ENCODE data around the gene SEPTIN7.
A peak's percentile ranks its signal among the peaks of the same experiment; 100 is the strongest.
"Not testable (repeated sequence)": the region's sequence is repeated elsewhere in the genome, so short reads cannot be mapped to it uniquely, and the experiment has no call there.

Gene SEPTIN7

DNA sequence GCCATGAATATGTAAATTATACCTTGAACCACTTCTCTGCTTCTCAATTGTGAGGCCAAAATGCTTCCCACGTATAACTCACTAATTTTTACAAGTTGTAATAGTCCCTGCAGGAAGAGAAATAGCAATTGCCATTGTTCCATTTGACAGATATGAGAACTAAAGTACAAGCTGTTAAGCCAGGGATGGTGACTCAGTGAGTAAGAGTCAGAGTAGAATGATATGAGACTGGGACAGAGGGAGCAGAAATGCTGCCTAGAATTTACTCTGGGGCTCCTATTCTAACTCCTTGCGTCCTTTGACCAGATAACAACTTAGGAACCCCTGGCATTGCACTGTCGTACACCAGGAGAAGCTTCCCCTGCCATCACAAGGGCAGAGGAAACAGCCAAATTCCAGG is 45.1 kb upstream of the SEPTIN7 start:
- H2BK12ac ChIP-seq (ENCODE audit: low read length), result peak overlapping the region; percentile 98
- H4K12ac ChIP-seq (ENCODE audit: low read depth, low read length), result no peak overlapping the region
- H3K4me2 ChIP-seq (ENCODE audit: low read length), result no peak overlapping the region
- no peak overlapping the region for H3K18ac ChIP-seq (ENCODE audit: low read length)
- H3K9ac ChIP-seq (ENCODE audit: low read length), result no peak overlapping the region
- no peak overlapping the region for H4K8ac ChIP-seq (ENCODE audit: low read depth, low read length)
- H2AK5ac ChIP-seq (ENCODE audit: low read length), result peak overlapping the region; percentile 77
- no peak overlapping the region for H3K4ac ChIP-seq (ENCODE audit: low read depth, low read length)
- WGBS (ENCODE audit: extremely low coverage, insufficient coverage, insufficient read length), result no CpG with 5 or more reads among the region's 3 CpGs
- H3K14ac ChIP-seq (ENCODE audit: low read length), result peak overlapping the region; percentile 78
- peaks cover 9 to 17% of the 10 kb centered on the region in 2 experiments for H3K4me1 ChIP-seq (ENCODE audit: control insufficient read depth in 1 of 2, insufficient read depth in 2 of 2, low read length in 2 of 2)
- no peak overlapping the region for H3K23ac ChIP-seq (ENCODE audit: low read length)
- no peak overlapping the region for H2BK5ac ChIP-seq (ENCODE audit: low read depth, low read length, poor library complexity)
- H3K79me2 ChIP-seq (ENCODE audit: control insufficient read depth, insufficient read depth, low read length, poor library complexity), result no peaks in the 10 kb centered on the region
- no peak overlapping the region for H3K27ac ChIP-seq (ENCODE audit: low read depth, low read length)
- no peaks in the 10 kb centered on the region for H3K9me3 ChIP-seq (ENCODE audit: insufficient read depth, low read depth, low read length)
- DNase-seq, result no peak
- H2AFZ ChIP-seq (ENCODE audit: insufficient read depth, low read length, poor library complexity), result no peak overlapping the region
- H3K27me3 ChIP-seq (ENCODE audit: insufficient read depth, low read length), result no peaks in the 10 kb centered on the region
- H4K91ac ChIP-seq (ENCODE audit: low read depth, low read length), result peak overlapping the region; percentile 39
- no peak overlapping the region for H2BK120ac ChIP-seq (ENCODE audit: insufficient read depth, low read length, poor library complexity)
- H3K79me1 ChIP-seq (ENCODE audit: low read length), result peaks cover 7% of the 10 kb centered on the region
- no peaks in the 10 kb centered on the region for H3K36me3 ChIP-seq (ENCODE audit: control insufficient read depth in 1 of 2, insufficient read depth in 2 of 2, low read length in 2 of 2)
- H3K4me3 ChIP-seq (ENCODE audit: low read depth, low read length), result no peak overlapping the region

DNA sequence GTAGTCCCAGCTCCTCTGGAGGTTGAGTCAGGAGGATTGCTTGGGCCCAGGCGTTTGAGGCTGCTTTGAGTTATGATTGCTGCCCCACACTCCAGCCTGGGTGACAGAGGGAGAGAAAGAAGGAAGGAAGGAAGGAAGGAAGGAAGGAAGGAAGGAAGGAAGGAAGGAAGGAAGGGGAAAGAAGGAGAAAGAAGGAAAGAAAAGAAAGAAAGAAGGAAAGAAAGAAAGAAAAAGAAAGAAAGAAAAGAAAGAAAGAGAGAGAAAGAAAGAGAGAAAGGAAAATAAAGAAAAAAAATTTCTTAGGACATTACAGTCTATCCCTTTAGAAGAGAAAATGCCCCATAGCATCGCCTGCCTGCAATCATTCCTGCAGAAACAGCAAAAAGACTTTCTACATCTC is 44.4 kb upstream of the SEPTIN7 start:
- H3K79me1 ChIP-seq (ENCODE audit: low read length); H3K9me3 ChIP-seq (ENCODE audit: insufficient read depth, low read depth, low read length); H3K9ac ChIP-seq (ENCODE audit: low read length); H3K36me3 ChIP-seq (ENCODE audit: control insufficient read depth in 1 of 2, insufficient read depth in 2 of 2, low read length in 2 of 2); H3K27ac ChIP-seq (ENCODE audit: low read depth, low read length); H4K8ac ChIP-seq (ENCODE audit: low read depth, low read length); H3K23ac ChIP-seq (ENCODE audit: low read length); H4K12ac ChIP-seq (ENCODE audit: low read depth, low read length); H3K79me2 ChIP-seq (ENCODE audit: control insufficient read depth, insufficient read depth, low read length, poor library complexity); H3K4me2 ChIP-seq (ENCODE audit: low read length); H3K14ac ChIP-seq (ENCODE audit: low read length); H3K4me3 ChIP-seq (ENCODE audit: low read depth, low read length); H2BK5ac ChIP-seq (ENCODE audit: low read depth, low read length, poor library complexity); H2AK5ac ChIP-seq (ENCODE audit: low read length); H3K27me3 ChIP-seq (ENCODE audit: insufficient read depth, low read length); H3K18ac ChIP-seq (ENCODE audit: low read length); DNase-seq; H2BK120ac ChIP-seq (ENCODE audit: insufficient read depth, low read length, poor library complexity); H2AFZ ChIP-seq (ENCODE audit: insufficient read depth, low read length, poor library complexity); H3K4ac ChIP-seq (ENCODE audit: low read depth, low read length): not testable (repeated sequence)
- Histone ChIP-seq H3K4me1 (ENCODE audit: control insufficient read depth in 1 of 2, insufficient read depth in 2 of 2, low read length in 2 of 2) (peaks cover 9 to 17% of the 10 kb centered on the region in 2 experiments), H2BK12ac (ENCODE audit: low read length) (peak overlapping the region; percentile 68), H4K91ac (ENCODE audit: low read depth, low read length) (peak overlapping the region; percentile 16)
- WGBS (ENCODE audit: extremely low coverage, insufficient coverage, insufficient read length), result no CpG with 5 or more reads among the region's 2 CpGs

DNA sequence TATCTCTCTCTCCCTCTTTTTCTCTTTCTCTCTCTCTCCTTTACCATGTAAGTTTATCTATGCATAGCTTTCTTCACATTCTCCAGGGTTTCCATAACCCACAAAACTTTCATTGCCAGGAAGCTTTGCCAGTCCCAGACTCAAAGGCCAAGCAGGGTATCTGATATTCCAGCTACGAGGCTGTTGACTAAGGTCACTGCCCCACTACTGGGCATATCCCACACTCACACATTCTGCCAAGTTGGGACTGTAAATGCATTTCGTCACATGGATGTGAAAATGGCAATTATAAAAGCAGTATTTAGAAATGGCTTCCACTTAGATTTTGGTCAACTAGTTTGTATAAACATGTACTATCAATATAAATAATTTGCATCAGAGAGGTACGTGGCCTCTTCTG is 43.3 kb upstream of the SEPTIN7 start:
- Histone ChIP-seq H2AK5ac (ENCODE audit: low read length) (no peak overlapping the region), H3K79me2 (ENCODE audit: control insufficient read depth, insufficient read depth, low read length, poor library complexity) (no peaks in the 10 kb centered on the region), H4K91ac (ENCODE audit: low read depth, low read length) (peak overlapping the region; percentile 74), H3K4me2 (ENCODE audit: low read length) (no peak overlapping the region), H3K4me3 (ENCODE audit: low read depth, low read length) (no peak overlapping the region), H3K36me3 (ENCODE audit: control insufficient read depth in 1 of 2, insufficient read depth in 2 of 2, low read length in 2 of 2) (no peaks in the 10 kb centered on the region), H4K8ac (ENCODE audit: low read depth, low read length) (no peak overlapping the region), H3K18ac (ENCODE audit: low read length) (no peak overlapping the region), H3K27ac (ENCODE audit: low read depth, low read length) (no peak overlapping the region), H3K9me3 (ENCODE audit: insufficient read depth, low read depth, low read length) (no peaks in the 10 kb centered on the region), H2AFZ (ENCODE audit: insufficient read depth, low read length, poor library complexity) (no peak overlapping the region), H4K12ac (ENCODE audit: low read depth, low read length) (no peak overlapping the region), H3K14ac (ENCODE audit: low read length) (no peak overlapping the region), H3K23ac (ENCODE audit: low read length) (no peak overlapping the region), H3K9ac (ENCODE audit: low read length) (no peak overlapping the region), H2BK12ac (ENCODE audit: low read length) (peak overlapping the region; percentile 88), H3K27me3 (ENCODE audit: insufficient read depth, low read length) (no peaks in the 10 kb centered on the region), H3K79me1 (ENCODE audit: low read length) (peaks cover 7% of the 10 kb centered on the region), H3K4ac (ENCODE audit: low read depth, low read length) (no peak overlapping the region), H3K4me1 (ENCODE audit: control insufficient read depth in 1 of 2, insufficient read depth in 2 of 2, low read length in 2 of 2) (peaks cover 9 to 14% of the 10 kb centered on the region in 2 experiments), H2BK120ac (ENCODE audit: insufficient read depth, low read length, poor library complexity) (no peak overlapping the region), H2BK5ac (ENCODE audit: low read depth, low read length, poor library complexity) (no peak overlapping the region)
- WGBS (ENCODE audit: extremely low coverage, insufficient coverage, insufficient read length), result no CpG with 5 or more reads among the region's 3 CpGs
- DNase-seq, result no peak

DNA sequence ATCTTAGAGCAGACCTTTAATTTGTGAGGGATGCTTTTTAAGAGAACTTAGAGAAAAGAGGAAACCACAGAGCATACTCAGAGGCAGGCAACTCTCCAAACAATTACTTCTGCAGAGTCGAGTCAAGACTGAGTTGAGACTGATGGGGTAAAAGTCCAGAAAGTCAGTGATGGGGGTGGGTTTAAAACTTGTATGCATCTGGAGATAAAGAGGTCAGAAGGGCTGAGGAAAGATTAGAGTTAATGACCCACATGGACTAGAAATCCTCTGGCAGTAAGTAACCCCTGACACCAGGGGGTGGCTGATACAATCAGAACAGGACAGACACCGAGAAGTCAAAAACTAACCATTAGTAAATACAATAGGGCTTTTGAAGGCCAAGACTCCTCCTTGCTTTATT is 42.4 kb upstream of the SEPTIN7 start:
- Histone ChIP-seq H3K4me2 (ENCODE audit: low read length) (no peak overlapping the region), H3K23ac (ENCODE audit: low read length) (no peak overlapping the region), H4K91ac (ENCODE audit: low read depth, low read length) (no peak overlapping the region), H3K18ac (ENCODE audit: low read length) (no peak overlapping the region), H3K79me2 (ENCODE audit: control insufficient read depth, insufficient read depth, low read length, poor library complexity) (no peaks in the 10 kb centered on the region), H3K36me3 (ENCODE audit: control insufficient read depth in 1 of 2, insufficient read depth in 2 of 2, low read length in 2 of 2) (no peaks in the 10 kb centered on the region), H3K4me1 (ENCODE audit: control insufficient read depth in 1 of 2, insufficient read depth in 2 of 2, low read length in 2 of 2) (peaks cover 9 to 14% of the 10 kb centered on the region in 2 experiments), H2AFZ (ENCODE audit: insufficient read depth, low read length, poor library complexity) (no peak overlapping the region), H2AK5ac (ENCODE audit: low read length) (no peak overlapping the region), H3K4ac (ENCODE audit: low read depth, low read length) (no peak overlapping the region), H4K12ac (ENCODE audit: low read depth, low read length) (no peak overlapping the region), H2BK5ac (ENCODE audit: low read depth, low read length, poor library complexity) (no peak overlapping the region), H3K9me3 (ENCODE audit: insufficient read depth, low read depth, low read length) (no peaks in the 10 kb centered on the region), H3K27me3 (ENCODE audit: insufficient read depth, low read length) (no peaks in the 10 kb centered on the region), H3K9ac (ENCODE audit: low read length) (no peak overlapping the region), H4K8ac (ENCODE audit: low read depth, low read length) (no peak overlapping the region), H3K4me3 (ENCODE audit: low read depth, low read length) (no peak overlapping the region), H3K79me1 (ENCODE audit: low read length) (peaks cover 7% of the 10 kb centered on the region), H3K27ac (ENCODE audit: low read depth, low read length) (no peak overlapping the region), H2BK120ac (ENCODE audit: insufficient read depth, low read length, poor library complexity) (no peak overlapping the region), H2BK12ac (ENCODE audit: low read length) (no peak overlapping the region), H3K14ac (ENCODE audit: low read length) (no peak overlapping the region)
- no CpG with 5 or more reads among the region's 2 CpGs for WGBS (ENCODE audit: extremely low coverage, insufficient coverage, insufficient read length)
- DNase-seq, result no peak
